K562 (cell line): Measurements from ENCODE around the gene TAS2R40. TPM values are rescaled to one million over a fixed set of nuclear protein-coding genes. Genes with fewer than 3 reads are reported as not detected.

Experiments used
- ATAC-seq: fragments of 200-7000 bp; cut with Tn5 transposase; 3 replicates; pipeline ENCODE4 v1.9.1; 2020; ENCODE audit warnings: moderate library complexity
- BruUV-seq: library from RNA; stranded (reverse); fragments of 400-500 nt; replicated peaks from 2 replicates; lab custom pipeline; 2021; lab: Mats Ljungman, UMichigan
- CTCF ChIA-PET: fragments of 300-600 bp; formaldehyde crosslinking; extraction: SDS; loops from one replicate; lab custom pipeline; 2021; ENCODE audit warnings: low intra/inter-chr PET ratio; lab: Yijun Ruan, JAX
- POLR2A ChIA-PET: fragments of 300-600, 350-650 bp; sonication (Branson Sonifier 250); formaldehyde crosslinking; extraction: SDS; loops from one replicate; lab custom pipeline; 2021; ENCODE audit warnings: antibody characterized with exemption, inconsistent platforms; lab: Yijun Ruan, JAX
- DNase-seq, 4 experiments: peaks; one replicate each; pipeline versions ENCODE4 v3.0.0 to v3.0.0-alpha.2; 2011 to 2018; ENCODE audit warnings: low spot score in 3 of 4, mixed read lengths in 3 of 4; ENCODE audit errors: extremely low read depth in 1 of 4
- FAIRE-seq: peaks from 2 replicates; lab custom pipeline; 2011; peaks lifted over from hg19 to GRCh38; lab: Jason Lieb, UNC
- H2AFZ ChIP-seq: 2 replicates; pipeline ENCODE4 v1.6.0; 2011; ENCODE audit warnings: low read depth, low read length, control low read depth, inconsistent platforms
- H3K27ac ChIP-seq: fragments of 200-600 bp; 3 replicates; pipeline ENCODE4 v1.8.0; 2011; ENCODE audit warnings: low read depth, mild to moderate bottlenecking, control low read depth, inconsistent platforms, low read length, moderate library complexity, mixed read lengths; ENCODE audit errors: extremely low read depth
- H3K27me3 ChIP-seq, 2 experiments: fragments of 300-600 bp in 1 of 2; 2 replicates in 1 of 2; 3 replicates in 1 of 2; pipeline versions ENCODE4 v1.6.0 to v1.8.0; 2011; ENCODE audit warnings: inconsistent platforms in 2 of 2, low read length in 2 of 2, mild to moderate bottlenecking in 1 of 2, mixed read lengths in 1 of 2, moderate library complexity in 1 of 2; ENCODE audit not compliant: control insufficient read depth in 2 of 2, insufficient read depth in 2 of 2
- H3K36me3 ChIP-seq: fragments of 300-600 bp; 3 replicates; pipeline ENCODE4 v1.8.0; 2011; ENCODE audit warnings: mild to moderate bottlenecking, low read length, inconsistent platforms; ENCODE audit not compliant: control insufficient read depth, insufficient read depth
- H3K4me1 ChIP-seq, 2 experiments: fragments of 200-600 bp in 1 of 2; replicated peaks in 1 of 2; 2 replicates in 1 of 2; 3 replicates in 1 of 2; pipeline versions ENCODE4 v1.5.1 to v1.8.0; 2011; ENCODE audit warnings: inconsistent platforms in 2 of 2, low read length in 2 of 2, mild to moderate bottlenecking in 1 of 2, mixed read lengths in 1 of 2, moderate library complexity in 1 of 2; ENCODE audit not compliant: control insufficient read depth in 2 of 2, insufficient read depth in 2 of 2
- H3K4me2 ChIP-seq: 2 replicates; pipeline ENCODE4 v1.6.1; 2011; ENCODE audit warnings: low read length, control low read depth, inconsistent platforms, mixed read lengths; ENCODE audit not compliant: insufficient read depth
- H3K4me3 ChIP-seq: fragments of 200-600 bp; sonication (generic), shearing (Covaris generic); 2 replicates; pipeline ENCODE4 v1.5.1; 2016; ENCODE audit warnings: control low read depth, inconsistent platforms
- H3K79me2 ChIP-seq: fragments of 200-600 bp; 3 replicates; pipeline ENCODE4 v1.8.0; 2011; ENCODE audit warnings: low read length, inconsistent platforms; ENCODE audit not compliant: control insufficient read depth, insufficient read depth
- H3K9ac ChIP-seq, 2 experiments: 2 replicates each; pipeline versions ENCODE4 v1.6.0 to v1.6.1; 2011; ENCODE audit warnings: low read depth in 2 of 2, low read length in 2 of 2, control low read depth in 1 of 2, inconsistent platforms in 1 of 2, mild to moderate bottlenecking in 1 of 2, mixed read lengths in 1 of 2; ENCODE audit not compliant: insufficient read depth in 1 of 2
- H3K9me1 ChIP-seq: one replicate; pipeline ENCODE4 v1.6.0; 2011; ENCODE audit warnings: inconsistent platforms, mild to moderate bottlenecking, low read length, moderate library complexity; ENCODE audit not compliant: control insufficient read depth, insufficient read depth
- H3K9me3 ChIP-seq: replicated peaks from 2 replicates; pipeline ENCODE4 v1.5.1; 2011; ENCODE audit warnings: low read depth, low read length, inconsistent platforms; ENCODE audit not compliant: control insufficient read depth, insufficient read depth
- H4K20me1 ChIP-seq: replicated peaks from 2 replicates; pipeline ENCODE4 v1.6.1; 2011; ENCODE audit warnings: low read length, inconsistent platforms, mixed read lengths; ENCODE audit not compliant: control insufficient read depth, insufficient read depth
- BDP1 ChIP-seq: IDR thresholded peaks from 3 replicates; pipeline ENCODE4 v1.6.1; 2011; ENCODE audit not compliant: insufficient read length, insufficient read depth
- CBX3 ChIP-seq, 2 experiments: IDR thresholded peaks; 1 replicate in 1 of 2; 2 replicates in 1 of 2; pipeline ENCODE4 v1.6.1; 2012; ENCODE audit warnings: inconsistent platforms in 2 of 2, low read length in 2 of 2, borderline replicate concordance in 1 of 2, control low read depth in 1 of 2
- CREBBP ChIP-seq: IDR thresholded peaks from one replicate; pipeline ENCODE4 v1.6.1; 2012; ENCODE audit warnings: low read depth, mild to moderate bottlenecking, control low read depth, inconsistent platforms, low read length
- SRSF1 ChIP-seq: fragments of 200-400 bp; formaldehyde crosslinking; IDR thresholded peaks from 2 replicates; pipeline ENCODE4 v1.6.1; 2017; ENCODE audit warnings: mild to moderate bottlenecking, low read depth, low read length, moderate library complexity
- WGBS: fragments of 100-300 bp; shearing (Covaris generic); methylation state at CpG from one replicate; pipeline ENCODE4 v1.1.6; 2016; ENCODE audit warnings: low coverage, mixed read lengths; ENCODE audit not compliant: insufficient coverage; ENCODE audit errors: missing lambda C conversion rate; 5-methylcytosine and 5-hydroxymethylcytosine counted together
- in situ Hi-C: fragments of 300-500 bp; cut with MboI; formaldehyde crosslinking; loops from 4 replicates; pipeline ENCODE4 v1.15.0; 2018; ENCODE audit warnings: inconsistent platforms, mixed read lengths
- intact Hi-C: fragments of 100-400 bp; cut with micrococcal nuclease; formaldehyde crosslinking; loops from 2 replicates; pipeline ENCODE4 v1.14.2; 2022
- polyA plus RNA-seq, 8 experiments: library from polyadenylated mRNA; depleted of rRNA in 4 of 8; stranded (reverse) in 5 of 8; unstranded in 3 of 8; fragments of >200 nt; fragmentation: Nextera tagmentation in 2 of 8; fragmentation: Illumina TruSeq in 1 of 8; extraction: Ambion mirVana in 2 of 8; extraction: Trizol in 1 of 8; gene quantifications; 2 replicates each; pipeline versions ENCODE4 v1.2.1 to v1.2.3, GENCODE V29; 2011 to 2014; ENCODE audit warnings: inconsistent platforms in 1 of 8, missing spikeins in 1 of 8
- total RNA-seq, 7 experiments: library from RNA; depleted of rRNA in 6 of 7; stranded (reverse); fragments of >200 nt in 6 of 7; fragmentation: Illumina TruSeq in 2 of 7; extraction: Trizol in 2 of 7; gene quantifications; 2 replicates each; pipeline versions ENCODE4 v1.2.1 to v1.2.3, GENCODE V29; 2011 to 2021; ENCODE audit warnings: low replicate concordance in 1 of 7
- TF ChIP-seq, protein P1 (sequence below): IDR thresholded peaks from 2 replicates; pipeline ENCODE4 v1.6.1; 2016; ENCODE audit warnings: missing genetic modification characterization, missing compliant biosample characterization
- TF ChIP-seq, protein P2 (sequence below): IDR thresholded peaks from 3 replicates; pipeline ENCODE4 v1.6.1; 2011; ENCODE audit warnings: borderline replicate concordance, mild to moderate bottlenecking; ENCODE audit not compliant: insufficient read length, insufficient read depth

TAS2R40 gene
- total and polyA plus RNA-seq, 9 of the 15 experiments (the other 6 are each of a cell fraction or from before 2014, with no cell fraction given): not detected

DNA sequence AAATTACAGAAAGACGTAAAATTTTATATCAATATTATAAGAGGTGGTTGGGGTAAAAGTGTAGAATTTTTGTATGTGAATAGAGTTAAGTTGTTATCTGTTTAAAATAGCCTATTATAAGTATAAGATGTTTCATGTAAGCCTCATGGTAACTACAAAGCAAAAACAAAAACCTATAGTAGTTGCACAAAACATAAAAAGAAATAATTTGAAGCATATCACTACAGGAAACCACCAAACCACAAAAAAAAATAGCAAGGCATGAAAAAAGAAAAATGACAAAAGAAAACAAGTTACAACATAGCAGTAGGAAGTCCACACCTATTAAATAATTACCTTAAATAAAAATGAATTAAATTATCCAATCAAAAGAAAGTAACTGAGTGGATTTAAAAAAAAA is 29.0 kb downstream of the TAS2R40 start:
- no TSS peak for BruUV-seq
- TF ChIP-seq SRSF1: no peak
- TF ChIP-seq, protein P1, sequence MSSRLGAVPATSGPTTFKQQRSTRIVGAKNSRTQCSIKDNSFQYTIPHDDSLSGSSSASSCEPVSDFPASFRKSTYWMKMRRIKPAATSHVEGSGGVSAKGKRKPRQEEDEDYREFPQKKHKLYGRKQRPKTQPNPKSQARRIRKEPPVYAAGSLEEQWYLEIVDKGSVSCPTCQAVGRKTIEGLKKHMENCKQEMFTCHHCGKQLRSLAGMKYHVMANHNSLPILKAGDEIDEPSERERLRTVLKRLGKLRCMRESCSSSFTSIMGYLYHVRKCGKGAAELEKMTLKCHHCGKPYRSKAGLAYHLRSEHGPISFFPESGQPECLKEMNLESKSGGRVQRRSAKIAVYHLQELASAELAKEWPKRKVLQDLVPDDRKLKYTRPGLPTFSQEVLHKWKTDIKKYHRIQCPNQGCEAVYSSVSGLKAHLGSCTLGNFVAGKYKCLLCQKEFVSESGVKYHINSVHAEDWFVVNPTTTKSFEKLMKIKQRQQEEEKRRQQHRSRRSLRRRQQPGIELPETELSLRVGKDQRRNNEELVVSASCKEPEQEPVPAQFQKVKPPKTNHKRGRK (tag): peak; percentile 65

DNA sequence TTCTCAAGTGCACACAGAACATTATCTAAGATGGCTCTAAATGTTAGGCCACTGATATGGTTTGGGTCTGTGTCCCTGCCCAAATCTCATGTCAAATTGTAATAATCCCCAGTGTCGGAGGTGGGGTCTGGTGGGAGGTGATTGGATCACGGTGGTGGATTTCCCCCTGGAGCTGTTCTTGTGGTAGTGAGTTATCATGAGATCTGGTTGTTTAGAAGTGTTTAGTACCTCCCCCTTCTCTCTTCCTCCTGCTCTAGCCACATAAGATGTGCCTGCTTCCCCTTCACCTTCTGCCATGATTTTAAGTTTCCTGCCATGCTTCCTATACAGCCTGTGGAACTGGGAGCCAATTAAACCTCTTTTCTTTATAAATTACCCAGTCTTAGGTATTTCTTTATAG is 30.2 kb downstream of the TAS2R40 start:
- Histone ChIP-seq H3K4me3 (no peak overlapping the region), H3K36me3 (no peaks in the 10 kb centered on the region), H3K79me2 (no peaks in the 10 kb centered on the region), H3K4me2 (no peak overlapping the region), H3K27ac (no peak overlapping the region), H4K20me1 (no peaks in the 10 kb centered on the region), H3K27me3 (no peaks in the 10 kb centered on the region), H3K9ac (no peak overlapping the region), H3K4me1 (peaks cover 5 to 15% of the 10 kb centered on the region in 2 experiments; a peak in 4 of 5 replicates), H2AFZ (0 out of 2 replicates have a peak overlapping the region, but pooled peaks have one; percentile 3), H3K9me1 (no peaks in the 10 kb centered on the region), H3K9me3 (peaks cover 12% of the 10 kb centered on the region; the same call in 1 of the 2 replicates)
- in situ Hi-C loops (no loop called here), intact Hi-C loops (no loop called here)
- no peak for ATAC-seq
- WGBS: 24% methylated on average over 2 of the region's 2 CpGs
- DNase-seq: no peak
- BruUV-seq: no TSS peak
- CTCF ChIA-PET: no interaction called here
- no peak for FAIRE-seq
- POLR2A ChIA-PET: no interaction called here
- TF ChIP-seq CBX3 (IDR thresholded peaks at IDR 0.05; ENCODE audit: borderline replicate concordance in 1 of 2, low read length in 2 of 2) (0 out of 3 replicates have a peak, but pooled peaks of 1 of the 2 experiments have one; percentile 14), BDP1 (no peak), CREBBP (no peak)
- TF ChIP-seq, protein P2, sequence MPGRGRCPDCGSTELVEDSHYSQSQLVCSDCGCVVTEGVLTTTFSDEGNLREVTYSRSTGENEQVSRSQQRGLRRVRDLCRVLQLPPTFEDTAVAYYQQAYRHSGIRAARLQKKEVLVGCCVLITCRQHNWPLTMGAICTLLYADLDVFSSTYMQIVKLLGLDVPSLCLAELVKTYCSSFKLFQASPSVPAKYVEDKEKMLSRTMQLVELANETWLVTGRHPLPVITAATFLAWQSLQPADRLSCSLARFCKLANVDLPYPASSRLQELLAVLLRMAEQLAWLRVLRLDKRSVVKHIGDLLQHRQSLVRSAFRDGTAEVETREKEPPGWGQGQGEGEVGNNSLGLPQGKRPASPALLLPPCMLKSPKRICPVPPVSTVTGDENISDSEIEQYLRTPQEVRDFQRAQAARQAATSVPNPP: no peak

More for the DNA sequence above, 29.0 kb downstream of the TAS2R40 start:
- H3K4me3 ChIP-seq: no peak overlapping the region
- H3K27me3 ChIP-seq: no peaks in the 10 kb centered on the region; a peak in 1 of 5 replicates
- DNase-seq: no peak
- ChIA-PET CTCF (no interaction called here), POLR2A (no interaction called here)
- no peaks in the 10 kb centered on the region for H3K9me1 ChIP-seq
- no peaks in the 10 kb centered on the region for H4K20me1 ChIP-seq
- H3K36me3 ChIP-seq: no peaks in the 10 kb centered on the region
- intact Hi-C loops (no loop called here), in situ Hi-C loops (no loop called here)
- H3K9me3 ChIP-seq: peaks cover 12% of the 10 kb centered on the region; the same call in 1 of the 2 replicates
- H3K79me2 ChIP-seq: no peaks in the 10 kb centered on the region
- 92% methylated on average over 1 of the region's 1 CpG for WGBS
- FAIRE-seq: no peak
- H3K4me1 ChIP-seq: peaks cover 0 to 8% of the 10 kb centered on the region in 2 experiments; a peak in 2 of 5 replicates
- no peak for ATAC-seq
- no peak overlapping the region for H3K9ac ChIP-seq
- H3K27ac ChIP-seq: no peak overlapping the region
- H3K4me2 ChIP-seq: no peak overlapping the region
- no peak overlapping the region for H2AFZ ChIP-seq
